Measurements from ENCODE around the gene TWIST2.

The TWIST2 gene

DNA sequence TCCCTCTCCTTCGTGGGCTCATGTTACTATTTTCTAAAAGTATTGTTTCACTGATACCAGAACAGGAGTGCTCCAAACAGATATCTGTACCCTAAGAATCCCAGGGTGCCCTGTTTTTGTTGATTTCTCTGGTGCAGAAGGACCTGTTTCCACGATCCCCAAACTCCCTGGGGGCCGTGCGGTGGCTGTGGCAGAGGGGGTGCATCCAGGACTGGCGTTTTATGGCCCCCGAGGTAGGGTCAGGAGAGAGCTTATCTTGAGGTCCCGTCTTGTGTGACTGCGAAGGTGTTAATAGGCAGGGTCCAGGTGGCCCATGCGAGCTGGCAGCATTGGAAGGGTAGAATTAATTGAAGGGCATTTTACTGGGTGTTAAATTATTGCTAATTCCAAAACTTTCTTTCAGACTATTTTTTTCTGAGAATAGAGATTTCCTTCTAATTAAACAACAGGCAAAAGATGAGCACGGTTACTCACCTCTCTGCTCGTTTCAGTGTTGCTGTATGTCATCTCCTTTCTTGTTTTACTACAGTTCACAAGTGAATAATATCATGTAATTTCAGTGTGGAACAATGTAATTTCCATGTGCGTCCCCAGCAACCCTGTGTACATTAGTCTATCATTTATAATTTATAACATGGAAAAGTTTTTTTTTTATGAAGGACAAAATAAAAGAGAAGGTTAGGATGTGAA lies 8.2 kb downstream of the TWIST2 start:
- H3K36me3 ChIP-seq = no peaks in the 10 kb centered on the region
- H3K27me3 ChIP-seq = peaks cover 72% of the 10 kb centered on the region
- H3K4me3 ChIP-seq (ENCODE audit: low read depth, low read length) = no peak overlapping the region
- TF ChIP-seq, protein P1, sequence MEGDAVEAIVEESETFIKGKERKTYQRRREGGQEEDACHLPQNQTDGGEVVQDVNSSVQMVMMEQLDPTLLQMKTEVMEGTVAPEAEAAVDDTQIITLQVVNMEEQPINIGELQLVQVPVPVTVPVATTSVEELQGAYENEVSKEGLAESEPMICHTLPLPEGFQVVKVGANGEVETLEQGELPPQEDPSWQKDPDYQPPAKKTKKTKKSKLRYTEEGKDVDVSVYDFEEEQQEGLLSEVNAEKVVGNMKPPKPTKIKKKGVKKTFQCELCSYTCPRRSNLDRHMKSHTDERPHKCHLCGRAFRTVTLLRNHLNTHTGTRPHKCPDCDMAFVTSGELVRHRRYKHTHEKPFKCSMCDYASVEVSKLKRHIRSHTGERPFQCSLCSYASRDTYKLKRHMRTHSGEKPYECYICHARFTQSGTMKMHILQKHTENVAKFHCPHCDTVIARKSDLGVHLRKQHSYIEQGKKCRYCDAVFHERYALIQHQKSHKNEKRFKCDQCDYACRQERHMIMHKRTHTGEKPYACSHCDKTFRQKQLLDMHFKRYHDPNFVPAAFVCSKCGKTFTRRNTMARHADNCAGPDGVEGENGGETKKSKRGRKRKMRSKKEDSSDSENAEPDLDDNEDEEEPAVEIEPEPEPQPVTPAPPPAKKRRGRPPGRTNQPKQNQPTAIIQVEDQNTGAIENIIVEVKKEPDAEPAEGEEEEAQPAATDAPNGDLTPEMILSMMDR (IDR thresholded peaks at IDR 0.05; ENCODE audit: low read depth, low read length) = no peak
- DNase-seq = no peak
- H3K4me1 ChIP-seq = no peaks in the 10 kb centered on the region
- H3K9me3 ChIP-seq = no peaks in the 10 kb centered on the region

DNA sequence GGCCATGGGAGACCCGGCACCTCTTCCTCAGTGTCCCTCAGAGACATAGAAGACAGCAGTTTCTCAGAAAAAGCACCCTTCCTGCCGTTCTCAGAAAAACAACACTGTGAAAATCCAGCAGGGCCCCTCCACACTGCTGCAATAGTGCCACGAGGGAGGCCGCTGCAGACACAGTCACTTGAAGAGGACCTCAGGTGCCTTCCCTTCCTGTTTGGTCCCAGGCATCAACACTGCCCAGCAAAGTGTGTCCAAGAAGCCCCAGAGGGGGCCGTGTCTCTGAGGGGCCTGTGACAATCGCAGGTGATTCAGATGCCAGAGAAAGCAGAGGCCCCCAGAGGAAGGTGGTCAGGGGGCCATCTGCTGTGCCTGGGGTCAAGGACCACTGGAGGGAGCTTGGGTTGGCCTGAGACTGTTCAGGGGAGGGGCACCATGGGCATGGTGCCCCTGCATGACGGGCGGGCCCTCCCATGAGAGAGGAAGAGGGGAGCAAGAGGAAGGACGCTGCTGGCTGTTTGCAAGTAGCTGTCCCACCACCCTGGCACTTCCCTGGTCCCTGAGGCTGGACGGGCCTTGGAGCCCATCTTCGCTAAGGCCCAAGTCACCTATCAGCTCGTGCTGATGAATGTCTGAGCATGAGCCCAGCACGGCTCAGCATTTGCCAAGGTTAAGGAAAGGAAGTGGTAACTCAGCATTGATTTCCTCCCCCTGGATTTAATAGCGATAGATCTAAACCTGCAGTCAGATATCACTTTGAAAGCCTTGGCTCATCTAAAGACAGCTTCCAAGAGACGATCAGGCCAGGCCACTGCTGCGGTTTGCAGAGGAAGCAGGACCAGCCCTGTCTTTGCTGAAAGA lies 9.1 kb downstream of the TWIST2 start:
- Histone ChIP-seq H3K9me3 (no peaks in the 10 kb centered on the region), H3K4me3 (ENCODE audit: low read depth, low read length) (no peak overlapping the region), H3K27me3 (peaks cover 63% of the 10 kb centered on the region), H3K36me3 (no peaks in the 10 kb centered on the region), H3K4me1 (no peaks in the 10 kb centered on the region)
- TF ChIP-seq, protein P1 (IDR thresholded peaks at IDR 0.05; ENCODE audit: low read depth, low read length) = no peak
- no peak for DNase-seq

DNA sequence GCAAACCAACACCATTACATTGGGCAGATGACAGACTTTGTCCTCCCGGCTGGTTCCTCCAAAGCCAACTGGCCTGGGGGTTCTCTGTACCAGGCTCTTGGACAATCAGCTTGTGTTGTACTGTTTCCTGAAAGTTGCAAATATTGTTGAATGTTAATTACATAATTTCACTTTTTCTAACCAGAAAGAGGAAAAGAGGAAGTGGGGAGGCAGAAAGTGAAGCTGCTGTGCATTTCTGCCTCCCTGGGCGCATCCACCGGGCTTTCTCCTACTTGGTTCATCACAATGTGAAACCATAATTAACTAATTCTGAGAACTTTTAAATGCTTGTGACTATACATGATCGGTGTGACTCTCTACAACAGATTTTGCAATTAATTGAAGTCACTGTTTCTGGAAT lies 10.1 kb downstream of the TWIST2 start:
- no peaks in the 10 kb centered on the region for H3K9me3 ChIP-seq
- TF ChIP-seq, protein P1 (IDR thresholded peaks at IDR 0.05; ENCODE audit: low read depth, low read length) = no peak
- H3K4me3 ChIP-seq (ENCODE audit: low read depth, low read length) = no peak overlapping the region
- peaks cover 52% of the 10 kb centered on the region for H3K27me3 ChIP-seq
- DNase-seq = no peak
- no peaks in the 10 kb centered on the region for H3K4me1 ChIP-seq
- H3K36me3 ChIP-seq = no peaks in the 10 kb centered on the region

DNA sequence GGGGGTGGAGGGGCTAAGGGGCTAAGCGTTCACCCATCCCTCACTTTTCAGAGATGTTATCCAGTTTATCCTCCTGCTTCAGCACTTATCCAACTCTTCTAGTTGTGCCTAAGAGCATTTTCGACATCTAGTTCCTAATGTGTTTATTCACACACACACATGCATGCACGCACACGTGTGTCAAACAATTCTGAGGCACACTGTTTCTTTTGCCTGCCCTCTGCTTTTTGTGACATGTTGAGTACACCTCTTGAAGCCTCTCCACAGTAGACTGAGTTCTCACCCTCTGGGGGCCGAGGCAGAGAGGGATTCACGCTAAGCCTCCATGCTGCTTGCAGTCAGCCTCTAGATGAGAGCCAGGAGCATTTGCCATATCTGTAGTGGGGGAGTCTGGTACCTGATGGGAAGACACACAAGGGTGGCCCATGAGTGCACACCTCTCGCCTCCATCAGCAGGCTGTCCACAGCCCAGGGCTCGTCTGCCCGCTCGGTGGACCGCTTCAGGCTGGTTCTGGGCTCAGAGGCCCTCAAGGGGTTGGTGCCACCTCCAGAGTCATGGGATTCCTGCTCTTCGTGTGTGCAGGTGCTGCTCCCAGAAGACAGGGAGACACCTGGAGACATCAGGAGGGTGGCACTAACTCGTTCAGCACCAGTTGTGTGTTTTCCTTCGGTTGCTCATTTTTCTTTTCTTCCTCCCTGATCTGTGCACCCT lies 11.9 kb downstream of the TWIST2 start:
- H3K27me3 ChIP-seq = peaks cover 34% of the 10 kb centered on the region
- no peaks in the 10 kb centered on the region for H3K9me3 ChIP-seq
- no peaks in the 10 kb centered on the region for H3K4me1 ChIP-seq
- TF ChIP-seq, protein P1 (IDR thresholded peaks at IDR 0.05; ENCODE audit: low read depth, low read length) = no peak
- no peak overlapping the region for H3K4me3 ChIP-seq (ENCODE audit: low read depth, low read length)
- H3K36me3 ChIP-seq = no peaks in the 10 kb centered on the region
- no peak for DNase-seq

DNA sequence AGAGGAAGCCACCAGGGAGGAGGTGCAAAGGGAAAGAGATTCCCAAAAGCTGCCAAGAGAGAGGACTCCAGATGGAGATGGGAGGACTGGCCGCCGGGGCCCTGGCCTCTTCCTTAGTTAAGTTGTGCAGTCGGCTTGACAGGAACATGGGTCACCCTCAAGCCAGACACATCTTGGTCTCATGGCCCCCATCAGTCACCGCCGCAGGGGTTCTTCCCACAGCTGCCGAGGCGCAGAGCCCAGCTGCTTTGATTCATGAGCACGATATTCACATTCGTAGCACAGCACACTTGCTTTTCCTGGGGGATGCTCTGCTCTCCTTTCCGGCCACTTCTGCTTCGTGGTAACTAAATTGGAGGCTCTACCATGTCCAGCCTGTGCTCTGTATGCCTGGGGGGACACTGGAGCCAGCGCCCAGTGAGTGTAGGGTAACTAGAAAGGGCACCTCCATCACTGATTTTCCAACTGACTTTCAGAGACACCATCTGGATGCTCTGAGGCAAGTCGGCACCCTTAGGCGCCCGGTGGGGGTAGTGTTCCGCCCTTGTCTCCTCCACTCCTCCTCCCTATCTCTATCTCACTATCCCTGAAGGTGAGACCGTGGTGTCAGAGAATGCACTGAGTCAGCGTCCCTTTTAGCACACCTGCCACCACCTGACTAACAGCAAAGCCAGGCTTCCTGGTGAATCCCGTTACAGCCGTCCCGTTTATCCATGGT lies 13.3 kb downstream of the TWIST2 start:
- Histone ChIP-seq H3K4me1 (no peaks in the 10 kb centered on the region), H3K27me3 (peaks cover 20% of the 10 kb centered on the region), H3K4me3 (ENCODE audit: low read depth, low read length) (no peak overlapping the region), H3K36me3 (no peaks in the 10 kb centered on the region), H3K9me3 (no peaks in the 10 kb centered on the region)
- no peak for DNase-seq
- TF ChIP-seq, protein P1 (IDR thresholded peaks at IDR 0.05; ENCODE audit: low read depth, low read length) = no peak

Measured in BE2C (cell line).